WTC11 (cell line): ENCODE results near the gene CARMIL1. TPM values are rescaled to one million over a fixed set of nuclear protein-coding genes. Genes with fewer than 3 reads are reported as not detected.

ENCODE experiments used
- ATAC-seq: fragments of 200-7000 bp; cut with Tn5 transposase; 2 replicates; pipeline ENCODE4 v1.10.0; 2021; ENCODE audit warnings: mild to moderate bottlenecking, moderate library complexity
- CTCF ChIA-PET: fragments of 300-600 bp; sonication (Branson Sonifier 250); formaldehyde crosslinking; loops from one replicate; lab custom pipeline; 2021; ENCODE audit warnings: antibody characterized with exemption; lab: Charles Lee
- POLR2A ChIA-PET: fragments of 350-600 bp; sonication (Branson Sonifier 250); formaldehyde crosslinking; loops from one replicate; lab custom pipeline; 2021; ENCODE audit warnings: antibody characterized with exemption; lab: Charles Lee
- DNase-seq: peaks from one replicate; pipeline ENCODE4 v3.0.0; 2021; ENCODE audit warnings: low spot score
- H3K27ac Mint-ChIP-seq: 2 replicates; pipeline ENCODE4 v1.8.0; 2021; ENCODE audit warnings: mixed read lengths
- H3K27me3 Mint-ChIP-seq: 2 replicates; pipeline ENCODE4 v1.8.0; 2021; ENCODE audit warnings: low read depth, mild to moderate bottlenecking, moderate library complexity, mixed read lengths
- H3K36me3 Mint-ChIP-seq: 2 replicates; pipeline ENCODE4 v1.8.0; 2021; ENCODE audit warnings: mixed read lengths
- H3K4me1 Mint-ChIP-seq: 2 replicates; pipeline ENCODE4 v1.8.0; 2022; ENCODE audit warnings: mixed read lengths
- H3K4me3 Mint-ChIP-seq: 2 replicates; pipeline ENCODE4 v1.8.0; 2021; ENCODE audit warnings: mild to moderate bottlenecking, moderate library complexity, mixed read lengths
- H3K9me3 Mint-ChIP-seq: 2 replicates; pipeline ENCODE4 v1.8.0; 2021; ENCODE audit warnings: mixed read lengths
- CBFB ChIP-seq: sonication (generic); formaldehyde crosslinking; IDR thresholded peaks from 2 replicates; pipeline ENCODE4 v1.8.1; 2022; ENCODE audit warnings: mild to moderate bottlenecking, low read depth, missing genetic modification reagents
- E2F4 ChIP-seq: sonication (generic); formaldehyde crosslinking; IDR thresholded peaks from 2 replicates; pipeline ENCODE4 v1.8.1; 2022; ENCODE audit warnings: low read depth, mild to moderate bottlenecking, moderate library complexity, missing genetic modification reagents, borderline replicate concordance
- FOXJ3 ChIP-seq: sonication (generic); formaldehyde crosslinking; IDR thresholded peaks from 2 replicates; pipeline ENCODE4 v1.9.0; 2021; ENCODE audit warnings: missing genetic modification reagents, mild to moderate bottlenecking, borderline replicate concordance
- GRHL2 ChIP-seq: fragments of 250-450 bp; sonication (Bioruptor Pico); IDR thresholded peaks from 2 replicates; pipeline ENCODE4 v1.8.0; 2022; ENCODE audit warnings: mild to moderate bottlenecking, moderate library complexity; ENCODE audit not compliant: insufficient replicate concordance, severe bottlenecking
- GTF2I ChIP-seq: fragments of 250-450 bp; sonication (Bioruptor Pico); conservative IDR thresholded peaks from 2 replicates; pipeline ENCODE4 v1.4.0; 2021; ENCODE audit warnings: mild to moderate bottlenecking
- HMGXB4 ChIP-seq: sonication (generic); formaldehyde crosslinking; IDR thresholded peaks from 2 replicates; pipeline ENCODE4 v1.8.1; 2023; ENCODE audit warnings: mild to moderate bottlenecking, moderate library complexity, missing genetic modification reagents
- JAZF1 ChIP-seq: fragments of 250-450 bp; sonication (Bioruptor Pico); IDR thresholded peaks from 2 replicates; pipeline ENCODE4 v1.9.0; 2021; ENCODE audit warnings: moderate library complexity, mild to moderate bottlenecking, inconsistent platforms
- KAT7 ChIP-seq: sonication (generic); formaldehyde crosslinking; IDR thresholded peaks from 2 replicates; pipeline ENCODE4 v1.8.1; 2023; ENCODE audit warnings: missing genetic modification reagents, mild to moderate bottlenecking, borderline replicate concordance
- MAX ChIP-seq: sonication (generic); formaldehyde crosslinking; IDR thresholded peaks from 2 replicates; pipeline ENCODE4 v1.8.0; 2022; ENCODE audit warnings: mild to moderate bottlenecking, missing genetic modification reagents
- NFE2L1 ChIP-seq: sonication (generic); formaldehyde crosslinking; IDR thresholded peaks from 2 replicates; pipeline ENCODE4 v1.8.1; 2023; ENCODE audit warnings: missing genetic modification reagents
- RORB ChIP-seq: fragments of 250-450 bp; sonication (Bioruptor Pico); IDR thresholded peaks from 2 replicates; pipeline ENCODE4 v1.9.0; 2021; ENCODE audit warnings: mild to moderate bottlenecking
- SMAD3 ChIP-seq: sonication (generic); formaldehyde crosslinking; IDR thresholded peaks from 2 replicates; pipeline ENCODE4 v1.8.0; 2022; ENCODE audit warnings: missing genetic modification reagents, mild to moderate bottlenecking, borderline replicate concordance
- TCF7 ChIP-seq: sonication (generic); formaldehyde crosslinking; IDR thresholded peaks from 2 replicates; pipeline ENCODE4 v1.8.0; 2022; ENCODE audit warnings: mild to moderate bottlenecking, low read depth, missing genetic modification reagents, moderate library complexity
- ZNF416 ChIP-seq: fragments of 250-450 bp; sonication (Bioruptor Pico); IDR thresholded peaks from 2 replicates; pipeline ENCODE4 v1.9.0; 2021; ENCODE audit warnings: mild to moderate bottlenecking, inconsistent platforms
- ZNF425 ChIP-seq: fragments of 250-450 bp; sonication (Bioruptor Pico); conservative IDR thresholded peaks from 2 replicates; pipeline ENCODE4 v1.9.0; 2021; ENCODE audit warnings: mild to moderate bottlenecking
- total RNA-seq: library from RNA; stranded (reverse); gene quantifications from 3 replicates; pipeline ENCODE4 v1.2.3, GENCODE V29; 2021
- TF ChIP-seq, protein P1 (sequence below): fragments of 250-450 bp; sonication (Bioruptor Pico); IDR thresholded peaks from 2 replicates; pipeline ENCODE4 v1.9.0; 2021; ENCODE audit warnings: mild to moderate bottlenecking
- TF ChIP-seq, protein P2 (sequence below): sonication (generic); formaldehyde crosslinking; IDR thresholded peaks from 2 replicates; pipeline ENCODE4 v1.8.0; 2022; ENCODE audit warnings: mild to moderate bottlenecking, missing genetic modification reagents
- TF ChIP-seq, protein P3 (sequence below): sonication (generic); formaldehyde crosslinking; IDR thresholded peaks from 2 replicates; pipeline ENCODE4 v1.8.1; 2023; ENCODE audit warnings: mild to moderate bottlenecking, missing genetic modification reagents, moderate library complexity

The CARMIL1 gene
- total RNA-seq, 1 experiment from 2014 or later = 36.2 TPM

GRCh38 chr6:25665455-25665854, 386.3 kb downstream of the CARMIL1 start:
- no peak for TF ChIP-seq NFE2L1 (CRISPR knock-in tag)
- TF ChIP-seq TCF7 (CRISPR knock-in tag) = no peak
- no peak for TF ChIP-seq KAT7 (CRISPR knock-in tag)
- no peak for TF ChIP-seq RORB
- no peak for TF ChIP-seq FOXJ3 (CRISPR knock-in tag)
- TF ChIP-seq E2F4 (CRISPR knock-in tag) = no peak
- TF ChIP-seq ZNF425 (CRISPR knock-in tag) = no peak
- no peak for TF ChIP-seq GTF2I (CRISPR knock-in tag)
- TF ChIP-seq SMAD3 (CRISPR knock-in tag) = no peak
- Mint-ChIP-seq H3K4me1 (no peaks in the 10 kb centered on the region), H3K9me3 (no peaks in the 10 kb centered on the region), H3K4me3 (no peak overlapping the region), H3K36me3 (no peaks in the 10 kb centered on the region), H3K27me3 (no peaks in the 10 kb centered on the region; the same call in 1 of the 2 replicates), H3K27ac (no peak overlapping the region)
- CTCF ChIA-PET = interaction anchor here (1.0 kb wide), 1 partner anchor 53 kb away, joined by 3 read pairs; no protein-coding TSS in a partner anchor
- ATAC-seq = no peak
- POLR2A ChIA-PET = no interaction called here
- DNase-seq = no peak

GRCh38 chr6:25669413-25669812, 390.2 kb downstream of the CARMIL1 start:
- POLR2A ChIA-PET = no interaction called here
- Mint-ChIP-seq H3K27me3 (no peaks in the 10 kb centered on the region), H3K27ac (no peak overlapping the region), H3K4me3 (no peak overlapping the region), H3K4me1 (no peaks in the 10 kb centered on the region), H3K36me3 (no peaks in the 10 kb centered on the region), H3K9me3 (no peaks in the 10 kb centered on the region)
- TF ChIP-seq ZNF416 (no peak), HMGXB4 (CRISPR knock-in tag) (no peak), GRHL2 (no peak), JAZF1 (CRISPR knock-in tag) (no peak), CBFB (CRISPR knock-in tag) (no peak), MAX (CRISPR knock-in tag) (no peak)
- TF ChIP-seq, protein P1, sequence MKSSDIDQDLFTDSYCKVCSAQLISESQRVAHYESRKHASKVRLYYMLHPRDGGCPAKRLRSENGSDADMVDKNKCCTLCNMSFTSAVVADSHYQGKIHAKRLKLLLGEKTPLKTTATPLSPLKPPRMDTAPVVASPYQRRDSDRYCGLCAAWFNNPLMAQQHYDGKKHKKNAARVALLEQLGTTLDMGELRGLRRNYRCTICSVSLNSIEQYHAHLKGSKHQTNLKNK (CRISPR knock-in tag) = no peak
- TF ChIP-seq, protein P2, sequence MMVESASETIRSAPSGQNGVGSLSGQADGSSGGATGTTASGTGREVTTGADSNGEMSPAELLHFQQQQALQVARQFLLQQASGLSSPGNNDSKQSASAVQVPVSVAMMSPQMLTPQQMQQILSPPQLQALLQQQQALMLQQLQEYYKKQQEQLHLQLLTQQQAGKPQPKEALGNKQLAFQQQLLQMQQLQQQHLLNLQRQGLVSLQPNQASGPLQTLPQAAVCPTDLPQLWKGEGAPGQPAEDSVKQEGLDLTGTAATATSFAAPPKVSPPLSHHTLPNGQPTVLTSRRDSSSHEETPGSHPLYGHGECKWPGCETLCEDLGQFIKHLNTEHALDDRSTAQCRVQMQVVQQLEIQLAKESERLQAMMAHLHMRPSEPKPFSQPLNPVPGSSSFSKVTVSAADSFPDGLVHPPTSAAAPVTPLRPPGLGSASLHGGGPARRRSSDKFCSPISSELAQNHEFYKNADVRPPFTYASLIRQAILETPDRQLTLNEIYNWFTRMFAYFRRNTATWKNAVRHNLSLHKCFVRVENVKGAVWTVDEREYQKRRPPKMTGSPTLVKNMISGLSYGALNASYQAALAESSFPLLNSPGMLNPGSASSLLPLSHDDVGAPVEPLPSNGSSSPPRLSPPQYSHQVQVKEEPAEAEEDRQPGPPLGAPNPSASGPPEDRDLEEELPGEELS = no peak
- TF ChIP-seq, protein P3, sequence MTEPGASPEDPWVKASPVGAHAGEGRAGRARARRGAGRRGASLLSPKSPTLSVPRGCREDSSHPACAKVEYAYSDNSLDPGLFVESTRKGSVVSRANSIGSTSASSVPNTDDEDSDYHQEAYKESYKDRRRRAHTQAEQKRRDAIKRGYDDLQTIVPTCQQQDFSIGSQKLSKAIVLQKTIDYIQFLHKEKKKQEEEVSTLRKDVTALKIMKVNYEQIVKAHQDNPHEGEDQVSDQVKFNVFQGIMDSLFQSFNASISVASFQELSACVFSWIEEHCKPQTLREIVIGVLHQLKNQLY (CRISPR knock-in tag) = no peak
- CTCF ChIA-PET = no interaction called here
- no peak for ATAC-seq
- no peak for DNase-seq
